Liver (tissue), 3 donors: ENCODE results near the gene AMER1.

Experiments used
- ATF3 ChIP-seq: IDR thresholded peaks from 2 replicates; pipeline ENCODE4 v1.6.1; 2016; ENCODE audit warnings: antibody characterized with exemption
- CTCF ChIP-seq: fragments of 150-350 bp; IDR thresholded peaks from 2 replicates; pipeline ENCODE4 v1.5.1; 2017; ENCODE audit warnings: improper control_type of control experiment, low read depth, low read length; ENCODE audit not compliant: missing input control
- EGR1 ChIP-seq, 2 donors: IDR thresholded peaks; 2 replicates each; pipeline ENCODE4 v1.6.1; 2016 to 2018; ENCODE audit warnings: antibody characterized with exemption in 2 of 2, low read depth in 2 of 2
- GABPA ChIP-seq, 2 donors: IDR thresholded peaks in 1 of 2; conservative IDR thresholded peaks in 1 of 2; 2 replicates each; pipeline ENCODE4 v1.6.1; 2016; ENCODE audit warnings: antibody characterized with exemption in 2 of 2, mild to moderate bottlenecking in 1 of 2, moderate library complexity in 1 of 2
- HNF4A ChIP-seq, 2 donors: conservative IDR thresholded peaks; 2 replicates each; pipeline ENCODE4 v1.6.1; 2016; ENCODE audit warnings: antibody characterized with exemption in 2 of 2, mild to moderate bottlenecking in 2 of 2
- JUND ChIP-seq, 2 donors: IDR thresholded peaks; 2 replicates each; pipeline ENCODE4 v1.6.1; 2016; ENCODE audit warnings: antibody characterized with exemption in 2 of 2
- MAX ChIP-seq: IDR thresholded peaks from 2 replicates; pipeline ENCODE4 v1.6.1; 2016; ENCODE audit warnings: antibody characterized with exemption
- NR2F2 ChIP-seq: IDR thresholded peaks from 2 replicates; pipeline ENCODE4 v1.6.1; 2016; ENCODE audit warnings: antibody characterized with exemption
- RAD21 ChIP-seq, 2 donors: IDR thresholded peaks; 2 replicates each; pipeline ENCODE4 v1.6.1; 2016; ENCODE audit warnings: antibody characterized with exemption in 2 of 2, mild to moderate bottlenecking in 2 of 2
- REST ChIP-seq: IDR thresholded peaks from 2 replicates; pipeline ENCODE4 v1.6.1; 2016; ENCODE audit warnings: antibody characterized with exemption, mild to moderate bottlenecking
- TAF1 ChIP-seq: conservative IDR thresholded peaks from 2 replicates; pipeline ENCODE4 v1.6.1; 2016; ENCODE audit warnings: antibody characterized with exemption, mild to moderate bottlenecking
- YY1 ChIP-seq: IDR thresholded peaks from 2 replicates; pipeline ENCODE4 v1.6.1; 2016; ENCODE audit warnings: antibody characterized with exemption, mild to moderate bottlenecking
- donor health status: healthy.
- donor health status: healthy.

GRCh38 chrX:64204701-64205440 lies 637 bp downstream of the AMER1 start:
- TF ChIP-seq EGR1 (IDR thresholded peaks at IDR 0.05; ENCODE audit: low read depth in 2 of 2) (no peak), CTCF (no peak), RAD21 (IDR thresholded peaks at IDR 0.05) (no peak), GABPA (IDR thresholded peaks at IDR 0.05 in 1 of 2, conservative IDR thresholded peaks at IDR 0.05 in 1 of 2) (no peak), YY1 (no peak), MAX (no peak), JUND (IDR thresholded peaks at IDR 0.05) (no peak), ATF3 (no peak), REST (no peak), HNF4A (conservative IDR thresholded peaks at IDR 0.05) (no peak), TAF1 (no peak), NR2F2 (no peak)
